GM18870 (cell line): ENCODE measurements around the gene SNX9.

ENCODE experiments used
- ATAC-seq: cut with Tn5 transposase; IDR thresholded peaks from one replicate; pipeline ENCODE4 v1.9.1; 2021; ENCODE audit warnings: moderate library complexity; ENCODE audit not compliant: unreplicated experiment

The SNX9 gene

GRCh38 chr6:157988700-157989063 is 165.6 kb downstream of the SNX9 start:
- ATAC-seq, result no peak

DNA sequence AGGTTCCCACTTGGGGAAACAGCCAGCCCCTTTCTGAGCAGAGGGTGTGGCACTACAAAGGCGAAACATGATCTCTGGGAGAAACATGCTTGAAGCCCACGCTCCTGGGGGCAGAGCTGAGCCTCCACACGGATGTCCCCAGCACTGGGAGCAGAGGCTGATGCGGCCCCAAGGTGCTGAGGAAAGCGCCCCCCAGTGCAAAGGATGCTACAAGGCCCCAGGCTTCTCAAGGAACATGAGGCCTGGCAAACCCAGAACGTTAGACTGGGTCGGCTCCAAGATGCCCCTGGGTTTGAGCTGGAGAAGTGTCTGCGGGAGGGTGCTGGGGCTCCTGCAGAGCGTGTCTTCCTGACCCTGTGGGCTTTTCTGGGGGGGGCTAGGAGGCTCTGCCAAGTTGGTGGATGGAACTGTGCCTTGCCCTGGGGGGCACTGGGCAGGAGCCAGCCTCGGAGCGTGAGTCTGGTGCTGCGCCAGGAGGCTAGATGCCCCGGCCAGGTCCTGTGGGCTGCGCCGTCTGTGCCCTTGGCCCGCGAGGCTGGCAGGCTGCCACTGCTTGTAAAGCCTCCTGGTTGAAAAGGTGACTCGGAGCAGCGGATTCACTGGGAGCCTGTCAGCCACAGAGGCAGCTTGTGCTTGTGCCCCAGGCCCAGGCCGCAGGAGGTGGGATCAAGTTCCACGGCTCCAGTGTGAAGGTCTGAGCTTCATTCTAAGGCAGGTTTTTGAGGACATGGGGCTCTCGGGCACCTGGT is 166.7 kb downstream of the SNX9 start:
- ATAC-seq, result no peak

DNA sequence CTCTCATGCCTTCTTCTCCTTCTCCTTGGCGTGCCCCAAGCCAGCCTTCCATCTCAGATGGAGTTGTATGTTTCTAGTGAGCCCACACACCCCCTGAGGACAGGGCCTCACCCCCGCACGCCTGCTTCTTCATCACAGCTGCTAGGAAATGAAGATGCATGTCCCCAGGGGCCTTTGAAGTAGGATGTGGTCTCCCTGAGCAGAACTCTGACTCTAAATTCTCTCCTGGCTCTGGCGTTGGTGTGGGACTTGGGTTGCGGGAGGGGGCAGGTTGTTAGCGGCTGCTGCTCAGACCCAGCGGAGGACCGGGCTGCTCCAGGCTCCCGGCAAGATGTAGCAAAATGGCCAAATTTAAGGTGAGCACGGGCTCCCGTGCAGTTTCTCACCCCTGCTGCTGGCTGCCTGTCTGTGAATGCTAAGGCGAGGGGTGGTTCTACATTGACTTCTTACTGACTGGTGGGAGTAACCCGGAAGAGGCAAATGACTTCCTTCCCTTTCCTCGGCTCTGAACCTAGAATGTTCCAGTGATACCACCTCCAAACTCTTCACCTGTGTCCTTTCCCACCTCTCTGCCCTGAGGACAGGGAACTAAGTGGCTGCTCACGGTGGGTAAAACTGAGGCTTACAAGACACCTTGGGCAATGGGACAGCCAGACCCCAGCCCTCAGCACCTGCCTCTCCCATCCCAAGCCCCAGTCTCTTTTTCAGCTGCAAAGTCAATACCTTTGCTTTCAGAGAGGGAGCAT is 167.4 kb downstream of the SNX9 start:
- ATAC-seq, result no peak

GRCh38 chr6:157991067-157991432 is 168.0 kb downstream of the SNX9 start:
- ATAC-seq, result no peak

DNA sequence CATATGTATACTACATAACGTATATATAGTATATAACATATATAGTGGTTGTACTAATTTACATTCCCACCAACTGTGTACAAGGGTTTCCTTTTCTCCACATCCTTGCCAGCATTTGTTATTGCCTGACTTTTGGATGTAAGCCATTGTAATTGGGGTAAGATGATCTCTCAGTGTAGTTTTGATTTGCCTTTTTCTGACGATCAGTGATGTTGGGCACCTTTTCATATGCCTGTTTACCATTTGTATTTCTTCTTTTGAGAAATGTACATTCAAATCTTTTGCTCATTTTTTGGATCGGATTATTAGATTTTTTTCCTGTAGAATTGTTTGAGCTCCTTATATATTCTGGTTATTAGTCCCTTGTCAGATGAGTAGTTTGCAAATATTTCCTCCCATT is 170.0 kb downstream of the SNX9 start:
- ATAC-seq, result no peak

- ATAC-seq, result no peak
Measured at GRCh38 chr6:157994125-157994795, 171.2 kb downstream of the SNX9 start.
